ENCODE measurements around the gene MYL12A. TPM values are rescaled to one million over a fixed set of nuclear protein-coding genes. Genes with fewer than 3 reads are reported as not detected.
A peak's percentile ranks its signal among the peaks of the same experiment; 100 is the strongest.

Gene MYL12A
- polyA plus RNA-seq, 1 donor, result 280 TPM

- Histone ChIP-seq H3K4me1 (ENCODE audit: control insufficient read depth, insufficient read depth, low read length) (no peaks in the 10 kb centered on the region), H3K9me3 (ENCODE audit: control insufficient read depth, low read depth, low read length) (no peaks in the 10 kb centered on the region), H3K27me3 (ENCODE audit: control insufficient read depth, insufficient read depth, low read length) (no peaks in the 10 kb centered on the region), H3K36me3 (ENCODE audit: control insufficient read depth, insufficient read depth, low read length) (peaks cover 11% of the 10 kb centered on the region), H3K27ac (ENCODE audit: low read length) (no peak overlapping the region), H3K4me3 (ENCODE audit: low read length) (no peak overlapping the region)
- 0% methylated on average over 1 of the region's 2 CpGs for WGBS (ENCODE audit: insufficient coverage, low lambda C conversion rate)
- peak; percentile 57 to 69 for DNase-seq
These were observed 34.1 kb downstream of the MYL12A start for GRCh38 chr18:3281456-3282400.

GRCh38 chr18:3283253-3283863 lies 35.8 kb downstream of the MYL12A start:
- DNase-seq, result no peak
- Histone ChIP-seq H3K27me3 (ENCODE audit: control insufficient read depth, insufficient read depth, low read length) (no peaks in the 10 kb centered on the region), H3K4me1 (ENCODE audit: control insufficient read depth, insufficient read depth, low read length) (no peaks in the 10 kb centered on the region), H3K36me3 (ENCODE audit: control insufficient read depth, insufficient read depth, low read length) (peaks cover 2% of the 10 kb centered on the region), H3K4me3 (ENCODE audit: low read length) (no peak overlapping the region), H3K27ac (ENCODE audit: low read length) (no peak overlapping the region), H3K9me3 (ENCODE audit: control insufficient read depth, low read depth, low read length) (no peaks in the 10 kb centered on the region)
- WGBS (ENCODE audit: insufficient coverage, low lambda C conversion rate), result no CpG with 5 or more reads among the region's 10 CpGs

- no CpG with 5 or more reads among the region's 7 CpGs for WGBS (ENCODE audit: insufficient coverage, low lambda C conversion rate)
- peaks cover 5% of the 10 kb centered on the region for H3K9me3 ChIP-seq (ENCODE audit: control insufficient read depth, low read depth, low read length)
- no peak overlapping the region for H3K27ac ChIP-seq (ENCODE audit: low read length)
- no peak for DNase-seq
- H3K27me3 ChIP-seq (ENCODE audit: control insufficient read depth, insufficient read depth, low read length), result no peaks in the 10 kb centered on the region
- H3K36me3 ChIP-seq (ENCODE audit: control insufficient read depth, insufficient read depth, low read length), result no peaks in the 10 kb centered on the region
- H3K4me3 ChIP-seq (ENCODE audit: low read length), result no peak overlapping the region
- H3K4me1 ChIP-seq (ENCODE audit: control insufficient read depth, insufficient read depth, low read length), result no peaks in the 10 kb centered on the region
These were observed 36.3 kb downstream of the MYL12A start for GRCh38 chr18:3283908-3284307.

GRCh38 chr18:3284501-3284900 lies 36.9 kb downstream of the MYL12A start:
- H3K27me3 ChIP-seq (ENCODE audit: control insufficient read depth, insufficient read depth, low read length), result no peaks in the 10 kb centered on the region
- peaks cover 10% of the 10 kb centered on the region for H3K9me3 ChIP-seq (ENCODE audit: control insufficient read depth, low read depth, low read length)
- no peaks in the 10 kb centered on the region for H3K4me1 ChIP-seq (ENCODE audit: control insufficient read depth, insufficient read depth, low read length)
- H3K4me3 ChIP-seq (ENCODE audit: low read length), result no peak overlapping the region
- no peak overlapping the region for H3K27ac ChIP-seq (ENCODE audit: low read length)
- WGBS (ENCODE audit: insufficient coverage, low lambda C conversion rate), result no CpG with 5 or more reads among the region's 9 CpGs
- DNase-seq, result no peak
- H3K36me3 ChIP-seq (ENCODE audit: control insufficient read depth, insufficient read depth, low read length), result no peaks in the 10 kb centered on the region

GRCh38 chr18:3286159-3286558 lies 38.6 kb downstream of the MYL12A start:
- peaks cover 11% of the 10 kb centered on the region for H3K9me3 ChIP-seq (ENCODE audit: control insufficient read depth, low read depth, low read length)
- no peaks in the 10 kb centered on the region for H3K4me1 ChIP-seq (ENCODE audit: control insufficient read depth, insufficient read depth, low read length)
- H3K27me3 ChIP-seq (ENCODE audit: control insufficient read depth, insufficient read depth, low read length), result no peaks in the 10 kb centered on the region
- no peak overlapping the region for H3K4me3 ChIP-seq (ENCODE audit: low read length)
- H3K27ac ChIP-seq (ENCODE audit: low read length), result no peak overlapping the region
- DNase-seq, result no peak
- 100% methylated on average over 1 of the region's 7 CpGs for WGBS (ENCODE audit: insufficient coverage, low lambda C conversion rate)
- H3K36me3 ChIP-seq (ENCODE audit: control insufficient read depth, insufficient read depth, low read length), result no peaks in the 10 kb centered on the region

- H3K27ac ChIP-seq (ENCODE audit: low read length), result no peak overlapping the region
- peaks cover 14% of the 10 kb centered on the region for H3K9me3 ChIP-seq (ENCODE audit: control insufficient read depth, low read depth, low read length)
- no peaks in the 10 kb centered on the region for H3K27me3 ChIP-seq (ENCODE audit: control insufficient read depth, insufficient read depth, low read length)
- no peak overlapping the region for H3K4me3 ChIP-seq (ENCODE audit: low read length)
- no CpG with 5 or more reads among the region's 2 CpGs for WGBS (ENCODE audit: insufficient coverage, low lambda C conversion rate)
- no peaks in the 10 kb centered on the region for H3K4me1 ChIP-seq (ENCODE audit: control insufficient read depth, insufficient read depth, low read length)
- no peak for DNase-seq
- H3K36me3 ChIP-seq (ENCODE audit: control insufficient read depth, insufficient read depth, low read length), result no peaks in the 10 kb centered on the region
These were observed 45.8 kb downstream of the MYL12A start for GRCh38 chr18:3293196-3293951.

GRCh38 chr18:3294435-3295080 lies 47.0 kb downstream of the MYL12A start:
- Histone ChIP-seq H3K4me1 (ENCODE audit: control insufficient read depth, insufficient read depth, low read length) (no peaks in the 10 kb centered on the region), H3K27me3 (ENCODE audit: control insufficient read depth, insufficient read depth, low read length) (no peaks in the 10 kb centered on the region), H3K9me3 (ENCODE audit: control insufficient read depth, low read depth, low read length) (peaks cover 4% of the 10 kb centered on the region), H3K36me3 (ENCODE audit: control insufficient read depth, insufficient read depth, low read length) (no peaks in the 10 kb centered on the region), H3K27ac (ENCODE audit: low read length) (no peak overlapping the region), H3K4me3 (ENCODE audit: low read length) (no peak overlapping the region)
- WGBS (ENCODE audit: insufficient coverage, low lambda C conversion rate), result 80% methylated on average over 1 of the region's 3 CpGs
- DNase-seq, result no peak

GRCh38 chr18:3297025-3297984 lies 49.7 kb downstream of the MYL12A start:
- no peaks in the 10 kb centered on the region for H3K4me1 ChIP-seq (ENCODE audit: control insufficient read depth, insufficient read depth, low read length)
- H3K4me3 ChIP-seq (ENCODE audit: low read length), result peak overlapping the region; percentile 80
- H3K27ac ChIP-seq (ENCODE audit: low read length), result peak overlapping the region; percentile 56
- no peaks in the 10 kb centered on the region for H3K36me3 ChIP-seq (ENCODE audit: control insufficient read depth, insufficient read depth, low read length)
- WGBS (ENCODE audit: insufficient coverage, low lambda C conversion rate), result no CpG with 5 or more reads among the region's 18 CpGs
- no peaks in the 10 kb centered on the region for H3K27me3 ChIP-seq (ENCODE audit: control insufficient read depth, insufficient read depth, low read length)
- DNase-seq, result peak; percentile 88 to 93
- H3K9me3 ChIP-seq (ENCODE audit: control insufficient read depth, low read depth, low read length), result no peaks in the 10 kb centered on the region

- no peak overlapping the region for H3K4me3 ChIP-seq (ENCODE audit: low read length)
- no peak for DNase-seq
These were observed 57.2 kb downstream of the MYL12A start for GRCh38 chr18:3304832-3305231.

More at GRCh38 chr18:3304832-3305231, 57.2 kb downstream of the MYL12A start:
- Histone ChIP-seq H3K9me3 (ENCODE audit: control insufficient read depth, low read depth, low read length) (no peaks in the 10 kb centered on the region), H3K27me3 (ENCODE audit: control insufficient read depth, insufficient read depth, low read length) (no peaks in the 10 kb centered on the region), H3K4me1 (ENCODE audit: control insufficient read depth, insufficient read depth, low read length) (no peaks in the 10 kb centered on the region), H3K36me3 (ENCODE audit: control insufficient read depth, insufficient read depth, low read length) (no peaks in the 10 kb centered on the region), H3K27ac (ENCODE audit: low read length) (no peak overlapping the region)
- WGBS (ENCODE audit: insufficient coverage, low lambda C conversion rate), result no CpG with 5 or more reads among the region's 1 CpG

All from large intestine (tissue), 3 donors.